Renal pelvis (tissue), 4 donors: ENCODE data around the gene ATG2A. TPM values are rescaled to one million over a fixed set of nuclear protein-coding genes. Genes with fewer than 3 reads are reported as not detected.

ENCODE experiments used
- DNase-seq: peaks from one replicate; pipeline ENCODE4 v3.0.0-alpha.2; 2013
- polyA plus RNA-seq, 3 donors: library from polyadenylated mRNA; unstranded; fragments of 120-200 nt; gene quantifications; one replicate each; pipeline ENCODE4 v1.2.1, GENCODE V29; 2013; ENCODE audit not compliant: insufficient read length in 3 of 3

ATG2A gene
- polyA plus RNA-seq, 3 donors, result 21.7 to 24.1 (median 23.3) TPM

- no peak for DNase-seq
Observed at GRCh38 chr11:64870893-64871466, 46.0 kb downstream of the ATG2A start.

GRCh38 chr11:64870176-64870892 is 46.7 kb downstream of the ATG2A start:
- no peak for DNase-seq

- no peak for DNase-seq
Observed at GRCh38 chr11:64869571-64870175, 47.3 kb downstream of the ATG2A start.

GRCh38 chr11:64868904-64869570 is 48.0 kb downstream of the ATG2A start:
- DNase-seq, result no peak

DNA sequence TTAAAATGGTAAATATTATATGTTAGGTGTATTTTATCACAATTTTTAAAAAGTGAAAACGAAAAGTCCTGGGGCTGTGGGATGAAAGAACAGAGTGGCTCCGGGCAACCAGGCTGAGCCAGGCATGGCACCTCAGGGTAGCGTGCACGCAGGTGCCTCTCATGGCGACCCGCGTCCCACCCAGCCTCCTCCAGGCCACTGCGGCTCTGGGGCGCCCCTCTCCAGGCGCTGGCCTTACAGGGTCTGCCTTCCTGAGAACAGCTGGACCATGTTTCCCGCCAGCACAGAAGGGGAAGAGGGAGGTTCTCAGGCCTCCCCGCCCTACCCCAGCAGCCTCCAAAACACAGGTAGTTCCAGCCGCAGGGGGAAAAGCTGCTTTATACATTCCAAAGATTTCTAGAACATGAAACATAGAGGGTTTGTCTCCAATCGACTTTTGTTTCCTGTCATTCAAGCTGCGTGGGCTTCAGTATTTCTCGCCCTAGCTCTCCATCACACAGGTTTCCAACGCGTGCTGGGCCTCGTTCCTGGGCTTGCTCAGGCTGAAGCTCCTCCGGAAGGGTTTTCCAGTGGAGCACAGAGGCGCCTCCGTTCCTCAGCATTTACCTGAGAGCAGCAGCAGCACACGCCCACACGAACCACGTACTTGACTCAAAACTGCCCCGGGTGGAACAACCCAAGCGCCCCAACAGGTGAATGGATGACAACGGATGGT is 49.1 kb downstream of the ATG2A start:
- DNase-seq, result no peak

DNA sequence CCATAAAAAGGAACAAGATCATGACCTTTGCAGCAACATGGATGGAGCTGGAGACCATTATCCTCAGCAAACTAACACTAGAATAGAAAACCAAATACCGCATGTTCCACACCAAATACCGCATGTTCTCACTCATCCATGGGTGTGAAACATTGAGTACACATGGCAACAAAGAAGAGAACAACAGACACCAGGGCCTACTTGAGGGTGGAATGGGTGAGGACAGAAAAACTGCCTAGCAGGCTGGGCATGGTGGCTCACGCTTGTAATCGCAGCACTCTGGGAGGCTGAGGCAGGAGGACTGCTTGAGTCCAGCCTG is 50.9 kb downstream of the ATG2A start:
- no peak for DNase-seq

- DNase-seq, result no peak
Observed at GRCh38 chr11:64865286-64866172, 51.5 kb downstream of the ATG2A start.

- DNase-seq, result no peak
Observed at GRCh38 chr11:64864473-64865285, 52.3 kb downstream of the ATG2A start.

- no peak for DNase-seq
Observed at GRCh38 chr11:64864135-64864472, 52.9 kb downstream of the ATG2A start.

GRCh38 chr11:64863391-64864060 is 53.5 kb downstream of the ATG2A start:
- DNase-seq, result no peak

DNA sequence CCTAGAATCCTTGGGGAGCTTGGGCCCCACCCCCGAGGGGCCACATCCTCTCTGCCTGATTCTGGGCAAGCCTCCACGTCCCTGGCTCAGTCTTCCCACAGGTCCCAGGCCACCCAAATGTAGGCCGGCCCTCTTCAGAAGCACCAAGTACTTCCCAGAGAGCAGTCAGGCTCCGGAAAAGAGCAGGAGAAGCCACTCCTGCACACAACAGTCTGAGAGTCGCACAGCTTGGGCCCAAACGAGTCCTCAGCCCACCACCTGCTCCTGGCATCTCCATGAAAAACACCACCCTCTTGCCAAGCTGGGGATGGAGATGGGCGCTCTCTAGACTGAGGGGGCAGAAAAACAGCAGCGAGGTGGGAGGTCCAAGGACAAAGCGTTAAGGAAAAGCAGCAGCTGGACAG is 54.0 kb downstream of the ATG2A start:
- no peak for DNase-seq

- DNase-seq, result no peak
Observed at GRCh38 chr11:64861227-64861975, 55.6 kb downstream of the ATG2A start.

DNA sequence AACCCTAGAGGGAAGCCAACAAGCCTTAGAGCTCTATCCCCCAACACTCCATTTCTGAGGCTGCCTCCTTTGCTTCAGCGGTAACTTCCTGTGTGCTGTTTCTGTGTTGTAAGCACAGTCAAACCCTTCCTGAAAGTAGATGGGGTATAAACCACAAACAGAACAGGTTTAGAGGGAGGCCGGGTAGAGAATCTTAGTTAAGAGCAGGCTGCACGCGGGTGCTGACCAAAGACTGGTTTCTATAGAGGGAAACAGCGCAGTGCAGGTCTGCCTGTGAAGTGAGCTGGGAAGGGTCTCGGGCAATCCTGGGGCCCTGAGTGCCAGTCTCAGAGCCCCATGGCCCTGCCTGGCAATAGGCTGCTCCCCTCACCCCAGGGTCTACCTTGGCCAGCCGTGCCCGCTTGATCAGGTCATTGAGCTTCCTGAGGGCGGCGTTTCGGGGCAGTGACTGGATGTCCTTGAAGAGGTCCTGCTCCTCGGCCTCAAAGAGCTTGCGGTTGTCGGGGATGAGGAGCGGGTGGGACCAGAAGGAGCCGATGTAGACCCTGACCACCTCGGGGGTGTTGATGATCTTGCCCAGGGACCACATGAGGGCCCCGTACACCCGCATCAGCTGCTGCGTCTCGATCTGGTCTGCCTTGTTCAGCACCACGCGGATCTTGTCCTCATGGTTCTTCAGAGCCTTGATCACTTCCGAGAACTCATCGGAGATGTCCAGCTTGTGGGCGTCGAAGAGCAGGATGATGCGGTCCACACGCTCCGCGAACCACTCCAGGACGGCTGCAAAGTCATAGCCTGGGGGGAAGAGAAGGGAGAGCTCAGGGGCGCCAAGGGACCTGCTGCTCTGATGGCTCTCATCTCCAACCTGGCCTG is 57.2 kb downstream of the ATG2A start:
- DNase-seq, result no peak

- no peak for DNase-seq
Observed at GRCh38 chr11:64858467-64859263, 58.3 kb downstream of the ATG2A start.

DNA sequence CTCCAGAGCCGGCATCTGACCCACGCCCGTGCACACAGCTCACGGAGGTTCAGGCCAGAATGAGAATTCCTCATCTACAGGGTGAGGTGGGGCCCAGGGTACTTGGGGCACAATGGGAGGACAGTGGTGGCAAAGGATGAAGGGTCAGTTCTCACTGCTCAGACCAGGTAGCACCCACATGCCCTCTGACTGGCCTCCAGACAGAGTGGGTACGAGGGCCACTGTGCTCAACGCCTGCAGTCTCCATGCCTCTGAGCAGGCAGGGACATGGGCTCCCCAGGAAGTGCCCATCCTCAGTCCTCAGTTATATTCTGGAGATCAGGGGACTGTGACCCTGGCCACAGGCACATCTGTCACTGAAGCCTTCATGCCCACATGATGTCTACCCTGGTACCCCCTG is 59.5 kb downstream of the ATG2A start:
- DNase-seq, result no peak

- DNase-seq, result no peak
Observed at GRCh38 chr11:64856382-64857227, 60.4 kb downstream of the ATG2A start.
